NCI-H1048 (cell line): ENCODE results near the gene OSBPL1A.
A peak's percentile ranks its signal among the peaks of the same experiment; 100 is the strongest.
"Not testable (repeated sequence)": the region's sequence is repeated elsewhere in the genome, so short reads cannot be mapped to it uniquely, and the experiment has no call there.

ENCODE experiments used
- DNase-seq: peaks from one replicate; lab custom pipeline; 2025; lab: John Stamatoyannopoulos, UW

Gene OSBPL1A

GRCh38 chr18:24397131-24397693 lies 412 bp downstream of the OSBPL1A start:
- DNase-seq, result peak; percentile 36

- DNase-seq, result no peak
These were observed 1.5 kb downstream of the OSBPL1A start for GRCh38 chr18:24396082-24396633.

GRCh38 chr18:24395049-24395795 lies 2.4 kb downstream of the OSBPL1A start:
- DNase-seq, result no peak

DNA sequence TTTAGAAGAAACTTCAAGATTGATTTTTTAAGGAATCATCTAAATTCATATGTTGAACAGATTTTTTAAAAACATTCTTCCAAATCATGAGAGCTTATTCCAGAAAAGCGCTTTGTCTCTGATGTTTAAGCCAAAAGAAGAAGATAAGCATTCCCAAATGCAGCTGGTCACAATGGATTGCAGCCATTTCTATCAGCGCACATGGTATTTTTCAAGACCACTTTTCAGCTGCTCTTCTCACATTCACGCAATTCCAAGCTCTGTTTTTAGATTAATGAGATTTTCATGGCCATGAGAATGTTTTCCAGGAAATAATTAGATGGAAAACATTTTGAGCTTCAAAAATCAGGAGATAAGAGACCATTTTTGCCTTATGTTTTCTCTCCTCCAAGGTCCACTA lies 8.7 kb downstream of the OSBPL1A start:
- DNase-seq, result no peak

- no peak for DNase-seq
These were observed 10.9 kb downstream of the OSBPL1A start for GRCh38 chr18:24386681-24387080.

DNA sequence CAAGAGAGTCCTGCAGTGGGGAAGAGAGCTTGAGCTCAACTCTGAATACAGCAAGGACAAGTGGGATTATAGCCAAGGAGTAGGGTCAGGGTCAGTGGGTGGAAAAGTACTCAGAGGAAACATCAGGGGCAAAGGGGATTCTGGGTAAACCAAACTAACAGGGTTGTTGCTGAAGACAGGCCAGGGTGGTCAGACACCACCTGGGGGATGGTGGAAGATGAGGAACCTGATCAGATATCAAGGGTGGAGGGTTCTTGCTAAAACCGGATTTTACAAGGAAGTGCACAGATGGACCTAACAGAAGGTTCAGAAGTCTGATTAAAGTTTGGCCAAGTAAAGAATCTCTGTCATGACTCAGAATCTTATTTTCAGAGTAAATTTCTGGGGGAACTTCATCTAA lies 16.5 kb downstream of the OSBPL1A start:
- no peak for DNase-seq

DNA sequence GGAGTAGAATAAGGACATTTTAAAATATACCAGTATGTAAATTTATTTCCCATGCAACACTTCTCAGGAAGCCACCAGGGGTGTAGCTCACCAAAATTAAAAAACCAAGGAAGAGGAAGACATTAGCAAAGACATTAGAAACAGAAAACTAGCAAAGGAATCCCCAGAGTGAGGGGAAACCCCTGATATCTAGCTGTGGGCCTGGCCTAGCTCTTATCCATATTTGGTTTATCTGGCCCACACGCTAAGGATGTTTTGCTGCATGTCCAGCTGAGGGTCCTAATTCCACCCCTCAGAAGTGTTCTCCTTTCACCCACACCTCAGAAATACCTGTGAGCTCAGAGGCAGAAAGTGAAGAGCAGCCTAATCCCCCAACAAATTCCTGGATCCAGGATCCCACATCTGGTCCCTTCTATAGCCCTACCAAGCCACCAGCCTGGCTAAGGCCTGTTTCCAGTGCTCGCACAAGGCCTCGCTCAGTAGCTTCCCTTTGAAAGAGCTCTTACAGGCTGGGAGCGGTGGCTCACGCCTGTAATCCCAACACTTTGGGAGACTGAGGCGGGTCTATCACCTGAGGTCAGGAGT lies 17.4 kb downstream of the OSBPL1A start:
- no peak for DNase-seq

- DNase-seq, result no peak
These were observed 19.0 kb downstream of the OSBPL1A start for GRCh38 chr18:24378598-24378997.

- not testable (repeated sequence) for DNase-seq
These were observed 21.1 kb downstream of the OSBPL1A start for GRCh38 chr18:24376531-24376930.

DNA sequence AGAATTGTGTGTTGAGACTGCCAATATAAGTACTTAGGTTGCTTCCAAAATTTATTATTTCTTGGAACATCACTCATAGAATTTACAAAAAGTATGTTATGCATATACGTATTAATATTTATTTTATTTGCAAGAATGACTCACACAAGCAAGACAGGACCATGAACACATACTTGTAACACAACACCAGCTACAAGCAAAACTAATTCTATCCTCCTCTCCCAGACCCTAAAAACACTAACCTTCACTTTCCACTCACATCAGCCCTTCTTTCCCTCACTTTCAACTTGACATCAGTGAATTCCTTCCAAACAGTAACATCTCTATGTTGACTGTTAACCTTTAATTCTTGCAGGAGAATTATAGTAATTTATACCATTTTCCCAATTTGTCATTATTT lies 24.3 kb downstream of the OSBPL1A start:
- DNase-seq, result no peak

- DNase-seq, result no peak
These were observed 25.2 kb downstream of the OSBPL1A start for GRCh38 chr18:24372279-24372872.

DNA sequence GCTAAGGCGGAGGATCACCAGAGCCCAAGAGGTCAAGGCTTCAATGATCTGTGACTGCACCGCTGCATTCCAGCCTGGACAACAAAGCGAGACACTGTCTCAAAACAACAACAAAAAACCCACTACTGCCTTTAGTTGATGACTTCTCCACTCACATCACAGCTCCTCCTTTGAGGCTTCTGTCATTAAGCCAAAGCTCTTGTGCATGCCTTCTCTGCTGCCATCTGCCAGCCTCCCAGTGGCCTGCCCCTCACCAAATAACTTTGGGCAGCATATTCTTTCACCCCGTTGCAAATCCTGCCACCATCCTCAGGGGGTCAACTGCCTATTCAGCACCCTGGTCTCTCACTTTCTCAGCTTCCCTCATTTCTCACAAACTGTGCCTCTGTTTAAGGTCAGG lies 27.5 kb downstream of the OSBPL1A start:
- DNase-seq, result no peak

DNA sequence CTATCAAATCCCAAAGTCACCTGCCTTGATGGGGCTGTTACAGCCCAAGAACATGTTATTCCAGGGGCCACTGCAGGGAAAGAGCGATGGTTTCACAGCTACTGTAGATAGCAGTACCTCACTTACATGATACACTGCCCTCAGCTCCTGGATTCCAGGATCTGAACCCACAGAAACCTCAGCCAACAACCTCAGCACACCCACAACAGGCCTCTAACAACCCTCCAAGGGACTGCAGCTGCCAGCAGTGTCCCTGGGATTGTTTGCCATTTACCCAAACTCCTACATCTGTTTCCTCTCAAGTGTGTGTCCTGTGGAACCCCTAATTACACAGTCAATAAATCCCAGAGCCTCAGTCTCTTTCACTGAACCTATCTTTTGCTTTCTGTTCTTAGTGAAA lies 28.2 kb downstream of the OSBPL1A start:
- no peak for DNase-seq

- DNase-seq, result no peak
These were observed 28.9 kb downstream of the OSBPL1A start for GRCh38 chr18:24368749-24369148.

GRCh38 chr18:24366328-24366727 lies 31.3 kb downstream of the OSBPL1A start:
- DNase-seq, result no peak

- no peak for DNase-seq
These were observed 33.4 kb downstream of the OSBPL1A start for GRCh38 chr18:24364177-24364576.

GRCh38 chr18:24362757-24363156 lies 34.9 kb downstream of the OSBPL1A start:
- DNase-seq, result no peak

DNA sequence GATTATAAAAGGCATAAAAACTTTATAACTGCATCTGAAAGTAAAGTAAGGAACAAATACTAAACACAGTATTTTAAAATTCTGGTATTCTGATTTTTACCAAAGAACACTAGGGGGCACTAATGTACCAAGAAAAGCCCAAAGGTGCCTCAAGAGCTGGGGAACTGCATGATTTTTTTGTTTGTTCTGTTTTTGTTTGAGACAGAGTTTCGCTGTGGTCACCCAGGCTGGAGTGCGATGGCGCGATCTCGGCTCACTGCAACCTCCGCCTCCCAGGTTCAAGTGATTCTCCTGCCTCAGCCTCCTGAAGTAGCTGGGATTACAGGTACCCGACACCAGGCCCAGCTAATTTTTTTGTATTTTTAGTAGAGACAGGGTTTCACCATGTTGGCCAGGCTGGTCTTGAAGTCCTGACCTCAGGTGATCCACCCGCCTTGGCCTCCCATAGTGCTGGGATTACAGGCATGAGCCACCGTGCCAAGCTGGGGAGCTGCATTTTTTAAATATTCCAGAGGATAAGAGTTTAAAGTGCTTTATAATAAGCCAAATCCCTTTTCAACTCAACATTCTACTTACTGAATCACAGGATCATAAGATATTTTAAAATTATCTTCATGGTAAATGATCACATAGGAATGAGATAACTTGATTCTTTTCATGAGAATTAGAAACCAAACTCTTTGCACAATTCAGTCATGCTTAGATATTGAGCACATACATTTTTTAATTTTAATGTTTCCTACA lies 37.7 kb downstream of the OSBPL1A start:
- not testable (repeated sequence) for DNase-seq

DNA sequence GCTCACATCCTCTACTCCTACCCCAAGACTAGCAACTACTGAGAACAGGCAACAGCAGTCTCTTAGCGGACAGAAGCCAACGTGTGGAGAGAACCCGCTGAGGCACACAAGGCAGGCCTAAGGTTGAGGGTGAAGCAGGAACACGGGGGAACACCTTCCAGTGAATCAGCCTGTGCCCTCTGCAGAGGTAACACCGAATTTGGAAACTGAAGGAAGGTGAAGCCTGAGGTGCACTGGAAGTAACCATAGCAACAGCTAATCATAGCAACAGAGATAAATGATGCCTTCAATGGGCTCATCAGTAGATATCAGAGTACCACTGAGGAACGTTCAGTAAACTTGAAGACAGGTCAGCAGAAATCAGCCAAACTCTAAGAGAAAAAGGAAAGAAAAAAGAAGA lies 43.3 kb downstream of the OSBPL1A start:
- no peak for DNase-seq

- DNase-seq, result no peak
These were observed 51.4 kb downstream of the OSBPL1A start for GRCh38 chr18:24346254-24346653.

DNA sequence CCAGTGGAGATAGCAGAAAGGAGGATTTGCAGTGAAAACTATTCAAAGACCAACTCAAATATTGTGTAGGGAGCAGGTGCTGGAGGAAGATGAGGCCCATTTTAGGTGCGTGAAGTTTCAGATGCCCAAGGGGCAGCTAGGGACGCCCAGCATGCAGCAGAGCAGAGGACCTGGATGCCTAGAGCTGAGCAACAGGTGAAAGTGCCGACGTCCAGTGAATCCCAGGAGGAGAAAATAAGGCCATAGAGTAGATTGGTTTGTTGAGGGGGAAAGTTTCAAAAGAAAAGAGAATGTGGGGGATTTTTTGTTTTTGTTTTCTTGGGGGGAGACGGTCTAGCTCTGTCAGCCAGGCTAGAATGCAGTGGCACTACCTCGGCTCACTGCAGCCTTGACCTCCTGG lies 53.1 kb downstream of the OSBPL1A start:
- no peak for DNase-seq

DNA sequence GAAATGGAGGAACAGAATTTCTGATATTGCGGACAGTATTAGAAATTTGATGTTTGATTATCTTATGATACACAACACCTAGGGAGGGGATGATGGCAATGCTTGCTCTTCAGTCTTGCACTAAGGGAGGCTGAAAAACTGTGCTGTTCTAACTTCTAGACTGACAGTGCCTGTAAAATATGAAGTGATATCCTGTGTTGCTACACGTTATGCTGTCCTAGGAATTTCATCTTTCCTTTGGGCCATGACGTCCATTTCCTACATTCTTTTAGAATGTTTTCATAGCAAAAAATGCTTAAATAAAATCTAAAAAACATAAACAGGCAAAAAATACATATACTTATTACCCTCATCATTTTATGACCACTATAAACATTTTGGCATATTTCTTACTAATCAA lies 55.3 kb downstream of the OSBPL1A start:
- no peak for DNase-seq
